Effector memory CD4-positive, alpha-beta T cell (primary cell): ENCODE data around the gene DHX34.
"Not testable (repeated sequence)": the region's sequence is repeated elsewhere in the genome, so short reads cannot be mapped to it uniquely, and the experiment has no call there.

Experiments used
- DNase-seq, 3 donors: peaks; one replicate each; pipeline ENCODE4 v3.0.0-alpha.2; 2020
- H3K27ac ChIP-seq: 2 replicates; pipeline ENCODE4 v1.7.0; 2013; ENCODE audit warnings: mild to moderate bottlenecking, low read length, moderate library complexity; ENCODE audit not compliant: insufficient read depth, poor library complexity, severe bottlenecking
- H3K27me3 ChIP-seq: replicated peaks from 2 replicates; pipeline ENCODE4 v1.7.0; 2013; ENCODE audit warnings: mild to moderate bottlenecking, low read length; ENCODE audit not compliant: insufficient read depth, control insufficient read depth, poor library complexity, severe bottlenecking
- H3K36me3 ChIP-seq: 2 replicates; pipeline ENCODE4 v1.7.0; 2013; ENCODE audit warnings: mild to moderate bottlenecking, low read length, moderate library complexity; ENCODE audit not compliant: control insufficient read depth, insufficient read depth
- H3K4me1 ChIP-seq: 2 replicates; pipeline ENCODE4 v1.7.0; 2013; ENCODE audit warnings: low read length, mild to moderate bottlenecking; ENCODE audit not compliant: control insufficient read depth, insufficient read depth, poor library complexity, severe bottlenecking
- H3K4me3 ChIP-seq: 2 replicates; pipeline ENCODE4 v1.7.0; 2013; ENCODE audit warnings: low read length, low read depth, mild to moderate bottlenecking; ENCODE audit not compliant: insufficient read depth, poor library complexity, severe bottlenecking
- H3K9me3 ChIP-seq: 2 replicates; pipeline ENCODE4 v1.7.0; 2013; ENCODE audit warnings: mild to moderate bottlenecking, low read length, moderate library complexity; ENCODE audit not compliant: control insufficient read depth

The DHX34 gene

DNA sequence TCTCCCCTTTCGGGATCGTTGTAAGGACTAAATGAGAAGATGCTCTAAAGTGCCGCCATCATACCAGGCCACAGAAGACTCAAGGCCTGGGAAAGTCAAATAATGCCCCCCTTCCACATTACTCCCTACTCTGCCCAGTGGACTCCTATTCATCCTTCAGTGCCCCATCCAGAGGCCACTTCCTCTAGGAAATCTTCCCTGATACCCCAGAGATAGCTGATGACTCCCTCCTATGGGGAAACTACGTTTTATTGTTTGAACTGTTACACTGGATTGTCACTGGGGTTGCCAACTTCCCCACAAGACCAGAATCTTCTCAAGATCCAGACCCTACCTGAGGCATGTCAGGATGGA is 56.1 kb downstream of the DHX34 start:
- DNase-seq = no peak
- no peak overlapping the region for H3K4me3 ChIP-seq
- no peak overlapping the region for H3K27ac ChIP-seq
- no peaks in the 10 kb centered on the region for H3K4me1 ChIP-seq
- H3K36me3 ChIP-seq = no peaks in the 10 kb centered on the region
- no peaks in the 10 kb centered on the region for H3K9me3 ChIP-seq
- H3K27me3 ChIP-seq = peaks cover 13% of the 10 kb centered on the region

DNA sequence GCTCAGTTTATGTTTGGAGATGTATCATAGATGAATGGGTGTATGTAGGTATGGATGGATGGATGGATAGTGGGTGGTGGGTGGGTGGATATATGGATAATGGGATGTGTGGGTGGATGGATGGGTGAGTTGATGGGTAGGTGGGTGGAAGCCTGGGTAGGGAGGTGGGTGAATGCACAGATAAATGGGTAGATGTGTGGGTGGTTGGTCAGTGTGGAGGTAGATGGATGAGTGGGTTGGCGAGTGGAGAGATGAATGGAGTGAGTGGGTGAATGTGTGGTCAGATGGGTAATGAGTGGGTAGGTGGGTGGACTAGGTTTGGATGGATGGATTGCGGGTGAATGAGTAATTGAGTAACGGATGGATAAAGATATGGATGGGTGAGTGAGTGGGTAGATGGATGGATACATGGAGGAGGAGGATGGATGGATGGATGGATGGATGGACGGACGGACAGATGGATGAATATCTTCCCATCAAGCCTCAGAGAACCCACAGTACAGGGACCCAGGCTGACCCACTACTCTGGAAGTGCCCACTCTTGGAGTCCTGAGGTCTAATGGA is 56.8 kb downstream of the DHX34 start:
- no peak for DNase-seq
- no peaks in the 10 kb centered on the region for H3K9me3 ChIP-seq
- H3K27me3 ChIP-seq = peaks cover 13% of the 10 kb centered on the region
- no peaks in the 10 kb centered on the region for H3K36me3 ChIP-seq
- no peak overlapping the region for H3K4me3 ChIP-seq
- no peaks in the 10 kb centered on the region for H3K4me1 ChIP-seq
- no peak overlapping the region for H3K27ac ChIP-seq

DNA sequence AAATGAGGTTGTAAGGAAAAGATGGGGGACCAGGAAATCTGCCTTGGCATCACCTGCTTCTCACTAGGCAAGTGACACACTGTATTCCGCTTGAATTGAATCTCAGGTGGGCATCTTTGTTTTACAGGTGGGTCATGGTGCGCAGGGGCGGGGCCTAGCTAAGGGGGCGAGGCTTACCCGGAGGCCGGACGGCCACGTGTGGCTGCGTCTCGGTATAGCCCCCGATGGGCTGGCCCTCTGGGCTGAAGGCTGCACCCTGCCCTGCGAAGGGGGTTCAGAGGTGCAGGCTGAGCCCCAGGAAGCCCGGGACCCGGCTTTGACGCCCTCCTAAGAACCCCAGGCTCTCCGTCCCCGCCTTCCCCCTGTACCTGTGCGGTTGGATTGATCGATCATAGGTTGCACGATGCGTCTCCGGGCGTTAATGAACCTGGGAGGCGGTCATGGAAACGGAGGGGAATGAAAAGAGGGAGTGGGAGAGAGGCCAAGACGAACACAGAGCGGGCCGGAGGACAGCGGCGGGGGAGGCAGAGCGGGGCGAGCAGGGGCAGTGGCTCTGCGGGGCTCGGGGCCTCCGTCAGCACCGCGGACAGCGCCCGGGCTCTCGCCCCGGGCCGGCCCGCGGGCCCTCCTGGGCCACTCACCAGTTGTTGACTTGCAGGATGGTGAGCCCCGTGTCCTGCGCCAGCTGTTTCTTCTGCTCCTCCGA is 57.7 kb downstream of the DHX34 start:
- DNase-seq = no peak
- no peak overlapping the region for H3K4me3 ChIP-seq
- no peaks in the 10 kb centered on the region for H3K4me1 ChIP-seq
- H3K27ac ChIP-seq = no peak overlapping the region
- H3K9me3 ChIP-seq = no peaks in the 10 kb centered on the region
- no peaks in the 10 kb centered on the region for H3K36me3 ChIP-seq
- H3K27me3 ChIP-seq = peaks cover 13% of the 10 kb centered on the region

DNA sequence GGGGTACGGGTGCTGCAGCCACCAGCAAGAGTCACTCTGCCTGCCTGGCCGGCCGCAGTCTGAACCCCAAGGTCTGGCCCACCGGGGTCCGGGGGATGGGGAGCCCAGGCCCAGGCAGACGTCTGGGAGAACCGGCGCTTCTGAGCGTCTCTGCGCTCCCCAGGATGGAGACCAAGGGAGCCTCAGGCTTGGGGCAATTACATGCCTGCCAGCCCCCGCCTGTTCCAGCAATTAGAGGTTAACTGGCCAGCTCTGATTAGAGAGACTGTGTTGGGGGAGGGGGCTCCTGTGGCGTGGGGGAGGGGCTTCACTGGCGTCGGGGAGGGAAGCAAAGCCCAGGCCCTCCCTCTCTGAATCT is 58.3 kb downstream of the DHX34 start:
- Histone ChIP-seq H3K9me3 (no peaks in the 10 kb centered on the region), H3K4me3 (no peak overlapping the region), H3K36me3 (no peaks in the 10 kb centered on the region), H3K27ac (no peak overlapping the region), H3K27me3 (peaks cover 13% of the 10 kb centered on the region), H3K4me1 (no peaks in the 10 kb centered on the region)
- no peak for DNase-seq

DNA sequence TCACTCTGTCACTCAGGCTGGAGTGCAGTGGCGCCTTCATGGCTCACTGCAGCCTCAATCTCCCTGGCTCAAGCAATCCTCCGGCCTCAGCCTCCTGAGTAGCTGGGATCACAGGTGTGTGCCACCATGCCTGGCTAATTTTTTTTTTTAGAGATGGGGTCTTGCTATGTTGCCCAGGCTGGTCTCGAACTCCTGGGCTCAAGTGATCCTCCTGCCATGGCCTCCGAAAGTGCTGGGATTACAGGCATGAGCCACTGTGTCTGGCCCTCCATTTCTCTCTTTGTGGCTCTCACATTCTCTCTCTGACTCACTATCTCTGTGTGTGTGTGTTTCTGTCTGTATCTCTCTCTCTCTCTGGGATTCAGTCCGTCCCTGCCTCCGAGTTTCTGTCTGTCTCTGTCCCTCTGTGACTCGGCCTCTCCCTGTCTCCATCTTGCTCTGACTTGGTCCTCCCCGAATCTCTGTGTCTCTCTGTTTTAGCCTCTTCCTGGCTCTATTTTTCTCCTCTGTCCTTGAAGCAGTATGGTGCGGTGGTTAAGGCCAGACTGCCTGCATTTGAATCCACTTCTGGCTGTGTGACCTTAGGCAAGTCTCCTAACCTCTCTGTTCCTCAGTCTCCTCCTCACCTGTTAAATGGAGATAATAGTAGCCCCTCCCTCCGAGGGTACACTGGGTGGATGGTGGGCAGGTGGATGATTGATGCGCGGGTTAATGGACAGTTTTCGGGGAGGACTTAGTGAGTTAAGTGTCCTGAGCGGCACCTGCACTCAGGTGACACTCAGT is 59.2 kb downstream of the DHX34 start:
- Histone ChIP-seq H3K36me3 (no peaks in the 10 kb centered on the region), H3K9me3 (no peaks in the 10 kb centered on the region), H3K4me3 (no peak overlapping the region), H3K4me1 (no peaks in the 10 kb centered on the region), H3K27me3 (peaks cover 13% of the 10 kb centered on the region), H3K27ac (no peak overlapping the region)
- DNase-seq = no peak

DNA sequence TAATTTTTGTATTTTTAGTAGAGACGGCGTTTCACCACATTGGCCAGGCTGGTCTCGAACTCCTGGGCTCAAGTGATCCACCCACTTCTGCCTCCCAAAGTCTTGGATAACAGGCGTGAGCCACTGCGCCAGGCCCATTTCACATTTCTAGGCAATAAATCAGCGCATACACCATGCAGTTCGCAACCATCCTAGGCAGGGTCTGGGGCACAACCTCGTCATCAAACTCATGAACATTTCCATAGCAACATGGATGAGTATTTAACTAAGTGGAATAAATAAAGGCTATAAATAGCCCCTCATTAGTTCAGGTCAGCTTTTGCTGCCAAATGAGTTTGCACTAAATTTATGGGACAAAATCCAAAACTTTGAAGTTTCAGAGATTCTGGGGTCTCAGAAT is 62.0 kb downstream of the DHX34 start:
- Histone ChIP-seq H3K27ac (no peak overlapping the region), H3K4me1 (no peaks in the 10 kb centered on the region), H3K4me3 (no peak overlapping the region), H3K9me3 (no peaks in the 10 kb centered on the region), H3K27me3 (peaks cover 10% of the 10 kb centered on the region), H3K36me3 (no peaks in the 10 kb centered on the region)
- DNase-seq = no peak

DNA sequence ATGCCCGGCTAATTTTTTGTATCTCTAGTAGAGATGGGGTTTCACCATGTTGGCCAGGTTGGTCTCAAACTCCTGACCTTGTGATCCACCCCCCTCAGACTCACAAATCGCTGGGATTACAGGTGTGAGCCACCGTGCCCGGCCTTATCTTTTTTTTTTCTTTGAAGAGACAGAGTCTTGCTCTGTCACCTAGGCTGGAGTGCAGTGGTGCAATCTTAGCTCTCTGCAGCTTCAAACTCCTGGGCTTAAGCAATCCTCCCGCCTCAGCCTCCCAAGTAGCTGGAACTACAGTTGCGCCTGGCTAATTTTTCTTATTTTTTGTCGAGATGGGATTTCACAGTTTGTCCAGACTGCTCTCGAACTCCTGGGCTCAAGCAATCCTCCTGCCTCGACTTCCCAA is 62.6 kb downstream of the DHX34 start:
- not testable (repeated sequence) for H3K27ac ChIP-seq, H3K36me3 ChIP-seq

DNA sequence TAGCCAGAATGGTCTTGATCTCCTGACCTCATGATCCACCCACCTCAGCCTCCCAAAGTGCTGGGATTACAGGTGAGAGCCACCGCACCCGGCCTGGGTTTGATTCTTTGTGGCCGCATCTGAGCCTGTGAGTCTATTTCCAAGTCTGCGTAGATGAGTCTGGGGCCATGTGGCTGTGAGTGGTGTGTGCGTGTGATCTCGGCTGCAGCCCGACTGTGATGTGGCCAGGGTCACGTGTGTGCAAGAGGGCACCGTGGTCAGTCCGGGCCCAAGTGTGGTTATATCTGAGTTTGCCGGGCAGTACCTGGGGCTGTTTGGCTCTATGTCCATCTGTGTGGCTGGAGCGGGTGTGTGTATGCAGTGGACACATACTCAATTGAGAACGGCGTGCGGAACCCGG is 64.8 kb downstream of the DHX34 start:
- peaks cover 13% of the 10 kb centered on the region for H3K4me1 ChIP-seq
- no peak overlapping the region for H3K4me3 ChIP-seq
- H3K27ac ChIP-seq = no peak overlapping the region
- no peaks in the 10 kb centered on the region for H3K36me3 ChIP-seq
- H3K27me3 ChIP-seq = peaks cover 8% of the 10 kb centered on the region
- DNase-seq = no peak
- H3K9me3 ChIP-seq = no peaks in the 10 kb centered on the region

More for the DNA sequence above, 62.6 kb downstream of the DHX34 start:
- not testable (repeated sequence) for DNase-seq, H3K27me3 ChIP-seq, H3K4me3 ChIP-seq, H3K9me3 ChIP-seq, H3K4me1 ChIP-seq

DNA sequence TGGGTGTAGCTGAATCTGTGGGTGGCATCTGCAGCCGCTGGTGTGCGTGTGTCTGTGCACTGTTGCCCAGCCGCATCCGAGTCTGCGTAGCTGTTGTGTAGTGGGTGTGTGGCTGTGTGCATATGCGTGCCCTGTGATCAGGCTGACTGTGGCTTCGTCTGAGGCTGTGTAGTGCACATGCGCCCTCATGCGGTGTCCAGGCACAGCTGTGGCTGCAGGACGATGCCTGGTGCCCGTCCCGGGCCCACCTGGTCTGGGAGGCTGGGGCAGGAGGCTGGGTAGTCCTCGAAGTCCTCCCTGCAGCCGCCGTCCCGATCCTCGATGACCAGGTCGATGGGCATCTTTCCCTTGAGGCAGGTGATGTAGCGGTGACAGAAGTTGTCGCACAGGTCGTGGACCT is 65.4 kb downstream of the DHX34 start:
- H3K4me3 ChIP-seq = no peak overlapping the region
- peaks cover 14% of the 10 kb centered on the region for H3K4me1 ChIP-seq
- H3K36me3 ChIP-seq = no peaks in the 10 kb centered on the region
- peaks cover 11% of the 10 kb centered on the region for H3K27me3 ChIP-seq
- DNase-seq = no peak
- no peak overlapping the region for H3K27ac ChIP-seq
- no peaks in the 10 kb centered on the region for H3K9me3 ChIP-seq

DNA sequence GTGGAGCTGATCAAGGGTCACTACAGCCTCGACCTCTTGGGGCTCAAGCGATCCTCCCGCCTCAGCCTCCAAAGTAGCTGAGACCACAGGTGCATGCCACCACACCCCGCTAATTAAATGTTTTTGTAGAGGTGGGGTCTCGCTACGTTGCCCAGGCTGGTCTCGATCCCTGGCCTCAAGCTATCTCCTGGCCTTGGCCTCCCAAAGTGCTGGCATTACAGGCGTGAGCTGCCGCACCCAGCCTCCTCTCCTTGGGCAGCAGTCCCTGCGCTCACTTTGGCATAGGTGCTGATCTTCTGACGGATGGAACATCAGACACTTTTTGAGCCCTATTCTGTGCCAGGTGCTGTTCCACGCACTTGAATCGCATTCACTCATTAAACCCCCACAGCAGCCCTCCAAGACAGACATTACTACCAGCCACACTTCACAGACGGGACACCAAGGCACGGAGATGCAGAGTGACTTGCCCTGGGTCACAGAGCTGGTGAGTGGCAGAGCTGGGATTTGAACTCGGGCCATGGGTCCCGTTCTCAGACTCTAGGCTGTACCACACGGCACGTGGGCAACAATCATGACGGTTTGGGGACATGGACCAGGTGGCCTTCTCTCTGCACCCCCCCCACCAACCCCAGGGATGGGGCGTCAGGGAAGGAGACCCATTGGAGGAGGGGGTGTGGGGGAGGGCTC is 67.0 kb downstream of the DHX34 start:
- no peak for DNase-seq
- no peak overlapping the region for H3K27ac ChIP-seq
- H3K9me3 ChIP-seq = no peaks in the 10 kb centered on the region
- peaks cover 27% of the 10 kb centered on the region for H3K27me3 ChIP-seq
- H3K36me3 ChIP-seq = no peaks in the 10 kb centered on the region
- no peak overlapping the region for H3K4me3 ChIP-seq
- peaks cover 23% of the 10 kb centered on the region for H3K4me1 ChIP-seq
